NCI-H1694 treated with DMSO at 0.1 percent for 48 hours (cell line): ENCODE measurements around the gene SNRNP48.

ENCODE experiments used
- DNase-seq: peaks from one replicate; lab custom pipeline; 2025; lab: John Stamatoyannopoulos, UW

The SNRNP48 gene

GRCh38 chr6:7594579-7595125 lies 4.7 kb downstream of the SNRNP48 start:
- no peak for DNase-seq

GRCh38 chr6:7604003-7604402 lies 14.0 kb downstream of the SNRNP48 start:
- no peak for DNase-seq

GRCh38 chr6:7604506-7604905 lies 14.5 kb downstream of the SNRNP48 start:
- DNase-seq: no peak

- peak; percentile 74 for DNase-seq
Measured at GRCh38 chr6:7615611-7616383, 25.8 kb downstream of the SNRNP48 start.

GRCh38 chr6:7617801-7618764 lies 28.1 kb downstream of the SNRNP48 start:
- no peak for DNase-seq

GRCh38 chr6:7621761-7622160 lies 31.8 kb downstream of the SNRNP48 start:
- DNase-seq: no peak

GRCh38 chr6:7624796-7625710 lies 35.1 kb downstream of the SNRNP48 start:
- no peak for DNase-seq

GRCh38 chr6:7628479-7628878 lies 38.5 kb downstream of the SNRNP48 start:
- DNase-seq: no peak

- DNase-seq: no peak
Measured at GRCh38 chr6:7628909-7629308, 38.9 kb downstream of the SNRNP48 start.

GRCh38 chr6:7629321-7629720 lies 39.3 kb downstream of the SNRNP48 start:
- no peak for DNase-seq

- DNase-seq: no peak
Measured at GRCh38 chr6:7630792-7631191, 40.8 kb downstream of the SNRNP48 start.

- no peak for DNase-seq
Measured at GRCh38 chr6:7631466-7631865, 41.5 kb downstream of the SNRNP48 start.

GRCh38 chr6:7632501-7633290 lies 42.7 kb downstream of the SNRNP48 start:
- DNase-seq: no peak

GRCh38 chr6:7633361-7633760 lies 43.4 kb downstream of the SNRNP48 start:
- DNase-seq: no peak

GRCh38 chr6:7636151-7636550 lies 46.2 kb downstream of the SNRNP48 start:
- no peak for DNase-seq

- no peak for DNase-seq
Measured at GRCh38 chr6:7637533-7637932, 47.5 kb downstream of the SNRNP48 start.

GRCh38 chr6:7639427-7639826 lies 49.4 kb downstream of the SNRNP48 start:
- no peak for DNase-seq

- DNase-seq: no peak
Measured at GRCh38 chr6:7640016-7640415, 50.0 kb downstream of the SNRNP48 start.

- DNase-seq: no peak
Measured at GRCh38 chr6:7640607-7641577, 50.9 kb downstream of the SNRNP48 start.

GRCh38 chr6:7642791-7643190 lies 52.8 kb downstream of the SNRNP48 start:
- no peak for DNase-seq
